OCI-LY1 (cell line): Measurements from ENCODE around the gene WDR62.

Experiments used
- CTCF ChIP-seq: fragments of 200-600 bp; sonication (generic), shearing (Covaris generic); IDR thresholded peaks from 2 replicates; pipeline ENCODE4 v1.5.1; 2017; ENCODE audit warnings: mild to moderate bottlenecking, antibody characterized with exemption, low read length, moderate library complexity, mixed read lengths
- EZH2 ChIP-seq: fragments of 200-600 bp; sonication (generic), shearing (Covaris generic); IDR thresholded peaks from 2 replicates; pipeline ENCODE4 v1.8.0; 2017; ENCODE audit warnings: borderline replicate concordance, mixed run types, mild to moderate bottlenecking, antibody characterized with exemption, low read length, moderate library complexity, mixed read lengths

GRCh38 chr19:36028313-36029041, 26.2 kb upstream of the WDR62 start:
- TF ChIP-seq CTCF (no peak), EZH2 (no peak)
